Stimulated activated CD4-positive, alpha-beta T cell treated with anti-CD3 and anti-CD28 coated beads, Interleukin-2, amount 100 ng/mL, for 24 hours (primary cell): ENCODE measurements around the gene KLC3.
A peak's percentile ranks its signal among the peaks of the same experiment; 100 is the strongest.
"Not testable (repeated sequence)": the region's sequence is repeated elsewhere in the genome, so short reads cannot be mapped to it uniquely, and the experiment has no call there.

ENCODE experiments used
- DNase-seq, 2 donors: peaks; one replicate each; pipeline ENCODE4 v3.0.0-alpha.2; 2020

KLC3 gene

DNA sequence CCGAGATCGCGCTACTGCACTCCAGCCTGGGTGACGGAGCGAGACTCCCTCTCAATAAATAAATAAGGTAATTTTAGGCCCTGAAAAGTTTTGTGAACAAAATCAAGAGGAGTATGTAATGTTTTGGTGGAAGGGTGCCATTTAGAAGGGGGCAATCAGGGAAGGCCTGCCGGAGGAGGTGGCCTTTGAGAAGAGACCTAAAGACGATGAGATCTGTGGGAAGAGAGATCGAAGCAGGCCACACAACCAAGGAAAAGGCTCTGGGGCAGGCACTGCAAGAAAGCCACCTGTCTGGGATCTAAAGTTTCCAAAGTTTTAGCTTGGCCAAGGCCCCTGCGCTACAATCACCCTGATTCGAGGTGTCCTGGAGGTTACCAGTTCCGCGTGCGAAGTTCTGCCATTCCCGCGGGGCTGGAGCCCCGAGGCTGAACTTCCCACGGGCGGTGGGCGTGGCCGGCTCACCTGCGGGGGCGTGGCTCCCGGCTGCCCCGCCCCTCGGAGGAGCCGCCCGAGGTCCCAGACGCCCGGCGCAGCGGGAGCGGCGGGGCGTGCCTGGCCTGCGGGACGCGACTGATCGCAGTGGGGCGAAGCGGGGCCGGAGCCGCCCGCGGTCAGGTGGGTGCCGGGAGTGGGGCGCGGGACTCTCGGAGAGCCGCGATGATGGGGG, at the start of gene KLC3:
Gene KLC3, plus strand, starts transcription at position 519 of the 667 bp plus-strand sequence. CDS start 4,792 bp downstream, outside the sequence.
- DNase-seq = peak; percentile 37 to 49

DNA sequence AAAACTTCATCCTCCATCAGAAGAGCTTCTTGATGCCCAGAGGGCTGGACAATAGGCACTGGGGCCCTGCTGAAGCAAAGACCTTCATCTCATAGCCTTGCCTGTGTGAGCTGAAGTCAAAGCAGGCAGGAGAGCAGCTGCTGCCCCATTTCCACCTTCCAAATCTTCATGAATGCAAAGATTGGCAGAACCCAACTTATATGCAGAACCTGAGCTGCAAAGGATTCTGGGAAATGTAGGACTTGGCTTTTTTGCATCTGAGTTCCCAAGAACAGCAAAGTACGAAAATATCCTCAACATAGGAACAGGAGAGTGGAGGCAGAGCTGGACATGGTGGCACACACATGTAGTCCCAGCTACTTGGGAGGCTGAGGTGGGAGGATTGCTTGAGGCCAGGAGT, 48.7 kb upstream of the KLC3 start:
- DNase-seq = no peak

DNA sequence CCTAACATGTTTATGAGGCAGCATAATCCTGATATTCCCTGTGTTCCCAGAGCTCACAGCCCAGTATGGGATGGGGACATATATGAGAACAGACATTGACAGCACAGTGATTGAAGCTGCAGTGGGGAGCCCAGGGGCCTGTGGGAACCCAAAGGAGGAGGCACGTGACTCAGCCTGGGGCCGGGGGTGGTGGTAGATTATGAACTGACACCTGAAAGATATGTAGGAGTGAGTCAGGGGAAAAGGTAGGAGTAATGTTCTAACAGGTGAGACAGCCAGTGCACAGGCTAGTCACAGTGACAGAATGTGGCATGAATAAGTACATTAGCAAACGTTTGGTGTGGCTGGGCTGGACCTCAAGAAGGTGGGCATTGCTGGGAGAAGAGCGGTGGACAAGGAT, 46.9 kb upstream of the KLC3 start:
- peak; percentile 23 to 35 for DNase-seq

- DNase-seq = no peak
Measured at GRCh38 chr19:45294291-45295029, 46.1 kb upstream of the KLC3 start.

- DNase-seq = no peak
Measured at GRCh38 chr19:45295873-45296272, 44.7 kb upstream of the KLC3 start.

DNA sequence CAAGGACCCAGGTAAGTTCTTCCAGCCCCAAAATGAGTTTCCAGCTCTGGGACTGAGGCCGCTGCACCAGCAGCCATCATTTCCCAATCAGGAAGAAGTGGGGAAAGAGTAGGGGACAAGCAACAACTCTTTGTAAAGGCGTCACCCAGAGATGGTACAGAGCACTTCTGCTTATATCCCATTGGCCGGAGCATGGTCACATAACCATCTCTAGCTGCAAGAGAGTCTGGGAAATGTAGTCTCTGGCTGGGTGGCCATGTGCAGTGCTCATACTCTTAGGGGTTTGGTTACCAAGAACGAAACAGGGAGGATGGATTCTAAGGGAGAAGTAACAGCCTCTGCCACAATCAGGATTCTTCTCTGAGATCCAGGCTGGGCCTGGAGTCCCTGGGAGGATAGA, 44.2 kb upstream of the KLC3 start:
- DNase-seq = no peak

DNA sequence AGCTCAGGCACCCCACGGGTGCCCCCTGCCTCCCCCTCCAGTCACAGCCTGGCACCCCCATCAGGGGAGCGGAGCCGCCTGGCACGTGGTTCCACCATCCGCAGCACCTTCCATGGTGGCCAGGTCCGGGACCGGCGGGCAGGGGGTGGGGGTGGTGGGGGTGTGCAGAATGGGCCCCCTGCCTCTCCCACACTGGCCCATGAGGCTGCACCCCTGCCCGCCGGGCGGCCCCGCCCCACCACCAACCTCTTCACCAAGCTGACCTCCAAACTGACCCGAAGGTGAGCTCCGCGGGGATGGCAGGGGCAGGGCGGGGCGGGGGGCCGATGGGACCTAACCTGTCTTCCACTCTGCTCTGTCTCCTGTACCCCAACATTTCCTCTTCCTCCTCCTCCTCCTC, 42.9 kb upstream of the KLC3 start:
- DNase-seq = no peak

- DNase-seq = no peak
Measured at GRCh38 chr19:45298264-45298663, 42.3 kb upstream of the KLC3 start.

DNA sequence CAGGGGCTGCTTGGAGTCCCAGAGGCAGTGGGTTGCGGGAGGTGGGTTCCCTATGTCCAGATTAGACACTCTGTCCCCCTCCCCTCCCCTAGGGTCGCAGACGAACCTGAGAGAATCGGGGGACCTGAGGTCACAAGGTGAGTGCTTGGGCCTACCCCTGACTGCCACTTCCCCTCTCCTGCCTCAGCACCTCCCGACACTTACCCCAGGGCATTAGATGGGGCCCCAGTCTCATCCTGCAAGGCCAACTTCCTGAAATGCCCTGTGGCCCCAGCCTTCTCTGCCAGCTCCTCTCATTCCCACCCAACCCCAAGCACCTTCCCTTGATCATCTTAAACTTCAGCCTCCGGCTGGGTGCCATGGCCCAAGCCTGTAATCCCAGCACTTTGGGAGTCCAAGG, 40.8 kb upstream of the KLC3 start:
- DNase-seq = no peak

- no peak for DNase-seq
Measured at GRCh38 chr19:45302416-45302815, 38.1 kb upstream of the KLC3 start.

- DNase-seq = no peak
Measured at GRCh38 chr19:45303269-45304060, 37.1 kb upstream of the KLC3 start.

- DNase-seq = no peak
Measured at GRCh38 chr19:45304141-45304926, 36.2 kb upstream of the KLC3 start.

DNA sequence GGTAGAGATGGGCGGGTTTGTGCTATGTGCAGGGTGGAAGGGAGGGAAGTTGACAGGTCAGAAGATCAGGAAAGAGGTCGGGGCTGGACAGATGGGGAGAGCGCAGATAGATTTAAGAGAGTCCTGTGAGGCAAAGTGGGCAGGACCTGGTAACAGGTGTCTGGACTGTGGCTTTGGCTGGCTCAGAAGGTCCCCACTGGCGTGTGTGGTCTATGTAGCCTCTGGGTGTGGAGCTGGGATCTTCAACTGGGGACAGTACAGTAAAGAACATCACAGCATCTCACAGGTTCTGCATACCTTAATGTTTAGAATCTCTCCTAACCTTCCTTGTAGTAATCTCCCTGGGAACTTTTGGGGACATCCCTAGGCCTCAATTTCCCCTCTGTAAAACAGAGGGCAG, 35.5 kb upstream of the KLC3 start:
- DNase-seq = no peak

GRCh38 chr19:45305421-45305820, 35.1 kb upstream of the KLC3 start:
- no peak for DNase-seq

DNA sequence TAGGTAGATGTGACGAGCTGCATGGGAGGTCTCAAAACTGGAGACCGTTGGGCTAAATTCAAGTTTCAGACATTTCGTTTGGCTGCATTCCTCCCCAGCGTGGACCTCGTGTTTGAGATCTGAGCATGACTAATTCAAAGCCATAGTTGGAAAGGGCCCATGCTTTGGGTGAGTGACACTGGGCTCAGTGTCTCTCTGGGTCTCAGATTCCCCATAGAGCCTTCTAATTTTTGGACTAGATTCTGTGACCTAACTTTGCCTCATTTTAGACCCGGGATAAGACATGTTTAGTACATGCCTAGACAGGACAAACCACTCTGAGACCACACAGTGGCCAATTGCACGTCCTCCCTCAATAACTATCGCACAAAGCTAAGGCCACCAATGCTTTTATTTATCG, 34.5 kb upstream of the KLC3 start:
- DNase-seq = no peak

GRCh38 chr19:45306518-45307027, 34.0 kb upstream of the KLC3 start:
- DNase-seq = no peak

DNA sequence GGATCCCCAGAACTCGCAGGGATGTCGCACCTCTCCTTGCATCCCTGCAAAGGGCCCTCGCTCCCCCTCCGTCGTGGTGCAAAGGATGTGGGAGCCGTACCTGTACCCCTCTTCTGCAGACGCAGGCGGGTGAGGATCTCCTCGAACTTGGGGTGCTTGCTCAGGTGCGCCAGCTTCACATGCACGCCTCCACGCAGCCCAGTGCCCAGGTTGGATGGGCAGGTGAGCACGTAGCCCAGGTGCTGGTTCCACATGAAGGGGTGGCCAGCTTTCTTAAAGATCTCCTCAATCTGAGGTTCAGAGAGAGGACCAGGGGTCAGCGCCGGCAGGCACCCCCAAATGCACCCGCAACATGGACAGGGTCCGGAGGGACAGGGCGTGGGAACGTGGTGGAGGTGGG, 33.2 kb upstream of the KLC3 start:
- DNase-seq = no peak

DNA sequence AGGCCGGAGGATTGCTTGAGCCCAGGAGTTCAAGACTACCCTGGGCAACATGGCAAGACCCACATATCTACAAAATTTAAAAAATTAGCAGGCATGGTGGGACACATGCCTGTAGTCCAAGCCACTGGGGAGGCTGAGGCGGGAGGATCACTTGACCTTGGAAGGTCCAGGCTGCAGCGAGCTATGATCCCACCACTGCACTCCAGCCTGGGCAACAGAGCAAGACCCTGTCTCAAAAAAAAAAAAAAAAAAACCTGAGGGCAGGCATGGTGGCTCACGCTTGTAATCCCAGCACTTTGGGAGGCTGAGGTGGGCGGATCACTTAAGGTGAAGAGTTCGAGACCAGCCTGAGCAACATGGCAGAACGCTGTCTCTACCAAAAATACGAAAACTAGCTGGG, 31.2 kb upstream of the KLC3 start:
- not testable (repeated sequence) for DNase-seq

- no peak for DNase-seq
Measured at GRCh38 chr19:45311621-45312020, 28.9 kb upstream of the KLC3 start.

GRCh38 chr19:45312285-45312684, 28.3 kb upstream of the KLC3 start:
- DNase-seq = not testable (repeated sequence)

DNA sequence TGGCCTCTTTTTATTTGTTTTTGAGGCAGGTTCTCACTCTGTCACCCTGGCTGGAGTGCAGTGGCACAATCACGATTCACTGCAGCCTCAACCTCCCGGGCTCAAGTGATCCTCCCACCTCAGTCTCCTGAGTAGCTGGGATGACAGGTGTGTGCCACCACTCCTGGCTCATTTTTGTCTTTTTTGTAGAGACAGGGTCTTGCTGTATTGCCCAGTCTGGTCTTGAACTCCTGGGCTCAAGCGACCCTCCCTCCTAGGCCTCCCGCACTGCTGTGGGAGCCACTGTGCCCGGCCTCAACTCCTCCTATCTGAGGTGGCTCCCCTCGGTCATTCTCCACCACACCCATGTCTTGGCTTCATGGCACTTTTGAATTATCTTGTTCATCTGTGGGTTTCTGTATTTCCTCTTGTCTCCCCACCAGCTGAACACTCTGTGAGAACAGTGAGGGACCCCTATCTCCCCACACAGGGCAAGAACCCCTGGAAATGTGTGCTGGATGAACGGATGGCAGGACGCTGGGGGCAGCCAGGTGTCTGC, 25.8 kb upstream of the KLC3 start:
- no peak for DNase-seq

DNA sequence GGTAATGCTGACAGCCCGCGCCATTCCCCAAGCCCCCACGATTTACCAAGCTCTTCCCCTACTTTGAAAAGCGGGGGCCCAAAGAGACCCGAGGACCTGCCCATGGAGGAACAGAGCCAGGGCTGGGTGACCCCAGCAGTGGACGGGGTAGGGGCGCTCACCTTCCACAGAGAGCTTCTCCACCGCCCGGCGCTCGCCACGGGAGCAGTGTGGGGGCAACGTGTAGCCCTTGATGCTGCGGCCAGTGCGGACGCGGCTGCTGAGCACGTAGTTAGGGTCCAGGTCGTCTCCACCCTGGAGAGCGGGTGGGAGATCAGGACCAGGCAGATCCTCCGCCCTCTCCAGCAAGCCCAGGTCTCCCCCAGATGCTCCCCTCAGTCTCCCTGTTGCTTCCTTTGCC, 25.2 kb upstream of the KLC3 start:
- no peak for DNase-seq
